RPMI8226 (cell line): ENCODE results near the gene GDPD1.
"Not testable (repeated sequence)": the region's sequence is repeated elsewhere in the genome, so short reads cannot be mapped to it uniquely, and the experiment has no call there.

Experiments
- DNase-seq: peaks from one replicate; pipeline ENCODE4 v3.0.0-alpha.2; 2015

Gene GDPD1

DNA sequence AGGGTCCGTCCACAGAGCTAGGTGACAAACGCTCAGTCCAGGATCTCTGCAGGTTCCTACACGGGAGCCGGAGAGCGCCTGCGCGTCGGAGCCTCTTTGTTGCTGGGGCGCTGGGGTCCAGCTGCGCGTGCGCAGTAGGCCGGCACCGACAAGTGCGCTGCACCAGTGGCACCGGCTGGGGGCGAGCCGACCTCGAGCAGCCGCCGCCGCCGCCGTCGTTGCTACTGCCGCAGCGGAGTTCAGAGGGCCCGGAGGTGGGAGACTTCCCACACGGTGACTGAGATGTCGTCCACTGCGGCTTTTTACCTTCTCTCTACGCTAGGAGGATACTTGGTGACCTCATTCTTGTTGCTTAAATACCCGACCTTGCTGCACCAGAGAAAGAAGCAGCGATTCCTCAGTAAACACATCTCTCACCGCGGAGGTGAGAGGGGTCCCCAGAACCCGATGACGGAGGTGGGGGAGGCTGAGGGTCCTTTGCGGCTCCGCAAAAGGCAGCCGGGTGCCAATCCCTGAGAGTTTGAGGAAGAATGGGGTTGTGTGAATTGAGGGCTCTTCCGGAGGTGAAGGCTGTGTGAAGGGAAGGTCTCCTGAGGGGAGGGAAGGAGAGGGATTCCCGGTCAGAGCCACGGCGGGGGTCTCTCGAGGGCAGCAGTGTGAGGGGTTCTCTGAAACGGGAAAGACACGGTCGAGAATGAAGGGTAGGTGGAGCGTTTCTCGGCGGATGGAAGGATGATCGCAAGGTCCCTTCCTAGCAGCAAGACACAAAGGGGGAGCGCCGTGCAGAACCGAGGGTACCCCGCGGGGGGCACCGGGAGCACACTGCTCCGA lies at the start of gene GDPD1:
GDPD1 (plus strand) TSS at position 184 of the 831 bp plus-strand sequence; CDS start at position 283, 99 bp downstream.
- DNase-seq, result peak; percentile 98

- DNase-seq, result no peak
These were observed 47.8 kb upstream of the GDPD1 start for GRCh38 chr17:59172436-59173004.

- no peak for DNase-seq
These were observed 45.6 kb upstream of the GDPD1 start for GRCh38 chr17:59174671-59175070.

- no peak for DNase-seq
These were observed 45.2 kb upstream of the GDPD1 start for GRCh38 chr17:59175076-59175475.

DNA sequence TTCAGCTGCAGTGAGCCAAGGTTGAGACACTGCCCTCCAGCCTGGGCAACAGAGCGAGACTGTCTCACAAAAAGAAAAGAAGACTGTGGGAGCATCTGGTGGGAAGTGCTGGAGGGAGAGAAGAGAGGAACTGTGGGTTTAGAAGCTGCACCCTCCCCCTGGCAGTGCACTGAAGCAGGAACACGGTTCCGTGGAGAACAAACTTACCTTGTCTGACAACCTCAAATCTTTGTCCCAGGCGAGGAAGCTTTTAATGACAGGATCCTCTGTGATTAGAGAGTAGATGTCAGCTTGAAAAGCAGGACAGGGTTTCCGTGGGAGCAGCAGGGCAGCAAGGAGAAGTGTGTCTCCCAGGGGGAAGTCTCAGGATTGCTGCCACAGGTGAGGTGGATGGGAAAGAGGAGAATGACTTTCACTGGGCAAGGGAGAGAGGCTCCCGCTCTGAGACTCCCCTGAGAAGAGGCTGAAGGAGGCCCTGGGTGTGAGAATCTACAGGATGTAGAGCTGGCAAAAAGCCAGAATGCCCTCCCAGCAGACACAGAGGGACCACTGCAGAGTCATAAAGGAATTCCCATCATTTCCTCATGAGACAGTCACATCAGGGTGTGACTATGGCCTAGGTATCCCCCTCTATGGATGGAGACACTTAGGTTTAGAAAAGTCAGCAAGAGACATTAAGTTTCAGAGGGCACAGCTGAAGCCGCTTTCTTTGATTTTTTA lies 41.9 kb upstream of the GDPD1 start:
- DNase-seq, result no peak

- DNase-seq, result not testable (repeated sequence)
These were observed 40.7 kb upstream of the GDPD1 start for GRCh38 chr17:59179601-59180000.

GRCh38 chr17:59180626-59181025 lies 39.7 kb upstream of the GDPD1 start:
- DNase-seq, result no peak

- no peak for DNase-seq
These were observed 38.8 kb upstream of the GDPD1 start for GRCh38 chr17:59181481-59181880.

DNA sequence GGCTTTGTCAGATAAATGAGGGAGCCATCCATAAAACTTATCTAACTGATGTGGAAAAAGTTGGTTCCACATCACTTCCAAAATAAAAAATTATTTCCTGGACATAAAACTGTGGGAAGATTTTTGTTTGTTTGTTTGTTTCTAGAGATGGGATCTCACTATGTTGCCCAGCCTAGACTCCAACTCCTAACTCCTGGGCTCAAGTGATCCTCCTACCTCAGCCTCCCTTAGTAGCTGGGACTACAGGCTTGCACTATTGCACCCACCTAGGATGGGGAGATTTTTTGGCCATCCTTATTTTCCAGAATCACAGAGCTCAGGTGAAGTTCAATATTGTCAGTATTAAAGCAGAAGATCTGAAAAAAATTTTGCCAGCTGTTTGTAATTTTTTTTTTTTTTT lies 34.3 kb upstream of the GDPD1 start:
- DNase-seq, result no peak

- DNase-seq, result no peak
These were observed 33.5 kb upstream of the GDPD1 start for GRCh38 chr17:59186850-59187249.

DNA sequence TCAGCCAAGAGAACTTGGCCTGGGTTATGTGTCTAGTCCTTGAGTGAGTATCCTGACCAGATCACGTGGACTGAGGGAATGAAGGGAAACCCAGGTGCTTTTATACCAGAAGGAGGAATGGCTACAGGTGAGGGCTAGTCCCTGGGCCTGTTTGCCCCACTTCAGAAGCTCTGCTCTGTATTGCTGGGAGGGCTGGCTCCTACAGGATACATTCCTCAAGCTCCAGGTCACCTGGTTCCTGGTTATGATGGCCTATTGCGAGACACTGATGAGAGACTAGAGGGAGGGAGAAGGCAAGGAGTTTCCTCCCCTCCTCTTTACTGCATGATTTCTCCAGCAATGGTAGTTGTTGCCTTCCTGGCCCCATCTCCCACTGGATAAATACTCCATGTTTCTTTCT lies 29.5 kb upstream of the GDPD1 start:
- DNase-seq, result no peak

DNA sequence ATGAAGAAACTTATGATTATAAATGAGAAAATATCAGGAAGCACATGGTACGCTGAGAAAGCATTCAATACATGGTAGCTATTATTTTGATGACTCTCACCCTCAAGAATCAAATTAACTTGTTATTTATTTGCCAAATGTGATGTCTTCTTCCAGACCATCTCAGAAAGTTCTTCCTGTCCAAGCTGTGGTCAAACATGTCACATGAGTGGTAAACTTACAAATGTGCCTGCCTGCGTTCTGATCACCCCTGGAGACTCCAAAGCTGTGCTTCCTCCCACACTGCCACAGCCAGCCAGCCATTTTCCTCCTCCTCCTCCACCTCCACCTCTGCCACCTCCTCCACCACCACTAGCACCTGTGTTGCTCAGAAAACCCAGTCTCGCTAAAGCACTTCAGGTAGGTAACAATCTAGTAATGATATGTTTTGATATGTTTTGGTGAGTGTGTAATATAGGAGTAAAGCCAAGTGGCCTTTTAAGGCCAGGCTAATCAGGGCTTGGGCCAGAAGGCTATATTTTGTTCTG lies 26.9 kb upstream of the GDPD1 start:
- no peak for DNase-seq

GRCh38 chr17:59199398-59199797 lies 20.9 kb upstream of the GDPD1 start:
- no peak for DNase-seq

GRCh38 chr17:59202320-59202719 lies 18.0 kb upstream of the GDPD1 start:
- no peak for DNase-seq

DNA sequence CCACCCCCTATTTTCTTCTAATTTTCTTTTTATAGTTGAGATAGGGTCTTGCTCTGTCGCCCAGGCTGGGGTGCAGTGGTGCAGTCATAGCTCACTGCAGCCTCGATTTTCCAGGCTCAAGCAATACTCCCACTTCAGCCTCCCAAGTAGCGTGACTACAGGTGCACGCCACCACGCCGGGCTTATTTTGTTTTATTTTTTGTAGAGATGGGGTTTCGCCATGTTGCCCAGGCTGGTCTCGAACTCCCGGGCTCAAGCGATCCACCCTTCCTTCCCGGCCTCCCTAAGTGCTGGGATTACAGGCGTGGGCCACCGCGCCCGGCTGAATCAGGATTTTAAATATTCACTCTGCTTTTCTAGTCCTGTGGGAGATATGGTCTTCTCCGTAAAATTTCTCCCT lies 941 bp upstream of the GDPD1 start:
- no peak for DNase-seq

DNA sequence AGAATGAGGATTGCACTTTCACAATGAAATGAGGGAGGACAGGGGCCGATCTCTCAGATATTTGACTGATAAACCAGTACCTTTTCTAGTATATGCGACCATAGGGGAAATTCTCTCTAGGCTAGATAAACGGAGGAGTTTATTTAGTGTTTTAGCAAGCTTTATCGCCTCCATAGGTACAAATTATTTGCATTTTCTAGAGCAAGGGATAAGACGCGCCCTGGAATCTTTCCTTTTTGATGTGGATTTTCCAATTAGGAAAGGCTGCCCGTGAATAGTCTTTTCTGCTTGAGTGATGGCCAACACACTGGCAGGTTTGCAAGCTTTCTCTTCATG lies 351 bp upstream of the GDPD1 start:
- DNase-seq, result no peak

- DNase-seq, result no peak
These were observed 992 bp downstream of the GDPD1 start for GRCh38 chr17:59221159-59221847.

- no peak for DNase-seq
These were observed 3.5 kb downstream of the GDPD1 start for GRCh38 chr17:59223813-59224212.

GRCh38 chr17:59228588-59228987 lies 8.3 kb downstream of the GDPD1 start:
- DNase-seq, result not testable (repeated sequence)

DNA sequence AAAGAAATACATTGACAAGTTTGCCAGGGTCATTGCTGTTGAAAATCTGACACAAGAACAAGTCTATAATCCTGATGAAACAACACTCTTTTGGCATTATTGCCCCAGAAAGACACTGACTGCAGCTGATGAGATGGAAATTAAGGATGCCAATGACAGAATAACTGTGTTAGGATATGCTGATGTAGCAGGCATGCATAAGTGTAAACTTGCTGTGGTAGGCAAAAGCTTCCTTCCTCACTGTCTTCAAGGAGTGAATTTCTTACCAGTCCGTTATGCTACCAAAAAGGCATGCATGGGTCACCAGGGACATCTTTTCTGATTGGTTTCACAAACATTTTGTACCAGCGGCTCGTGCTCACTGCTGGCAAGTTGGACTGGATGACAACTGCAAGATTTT lies 10.5 kb downstream of the GDPD1 start:
- DNase-seq, result peak; percentile 44

DNA sequence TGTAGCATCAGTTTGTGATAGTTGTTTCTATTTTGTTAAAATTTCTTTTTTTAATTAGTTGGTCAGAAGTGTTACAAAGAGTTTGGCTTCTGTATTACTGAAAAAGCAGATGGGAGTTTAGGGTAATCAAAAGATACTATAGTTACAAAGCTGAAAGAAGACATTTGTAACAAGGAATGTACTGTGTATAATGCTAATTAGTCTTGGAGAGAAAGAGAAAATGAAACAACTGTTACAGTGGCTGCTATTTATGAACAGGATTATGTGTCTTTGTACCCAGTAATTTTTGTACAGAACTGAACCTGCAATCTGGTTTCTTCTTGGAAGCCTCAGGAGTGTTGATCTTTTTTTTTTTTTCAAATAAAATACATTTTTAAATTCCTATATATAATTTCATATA lies 14.3 kb downstream of the GDPD1 start:
- no peak for DNase-seq

- no peak for DNase-seq
These were observed 18.6 kb downstream of the GDPD1 start for GRCh38 chr17:59238906-59239305.

GRCh38 chr17:59244081-59244480 lies 23.8 kb downstream of the GDPD1 start:
- DNase-seq, result no peak
